Measurements from ENCODE around the gene MYL6B.
A peak's percentile ranks its signal among the peaks of the same experiment; 100 is the strongest.
"Not testable (repeated sequence)": the region's sequence is repeated elsewhere in the genome, so short reads cannot be mapped to it uniquely, and the experiment has no call there.

Gene MYL6B

DNA sequence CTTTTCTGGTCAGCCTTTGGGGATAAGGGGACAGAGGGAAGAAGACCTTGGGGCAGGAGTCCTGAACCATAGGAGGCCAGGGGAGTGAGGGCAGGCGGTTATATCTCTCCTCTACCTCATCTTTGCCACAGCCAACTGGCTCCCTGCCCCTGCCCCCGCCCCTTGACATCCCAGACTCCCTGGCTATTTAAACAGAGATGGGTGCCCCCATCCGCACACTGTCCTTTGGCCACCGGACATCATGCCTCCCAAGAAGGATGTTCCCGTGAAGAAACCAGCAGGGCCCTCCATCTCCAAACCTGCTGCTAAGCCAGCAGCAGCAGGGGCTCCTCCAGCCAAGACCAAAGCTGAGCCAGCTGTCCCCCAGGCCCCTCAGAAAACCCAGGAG, 1.3 kb downstream of the MYL6B start:
- no peak for DNase-seq (ENCODE audit: low spot score)

DNA sequence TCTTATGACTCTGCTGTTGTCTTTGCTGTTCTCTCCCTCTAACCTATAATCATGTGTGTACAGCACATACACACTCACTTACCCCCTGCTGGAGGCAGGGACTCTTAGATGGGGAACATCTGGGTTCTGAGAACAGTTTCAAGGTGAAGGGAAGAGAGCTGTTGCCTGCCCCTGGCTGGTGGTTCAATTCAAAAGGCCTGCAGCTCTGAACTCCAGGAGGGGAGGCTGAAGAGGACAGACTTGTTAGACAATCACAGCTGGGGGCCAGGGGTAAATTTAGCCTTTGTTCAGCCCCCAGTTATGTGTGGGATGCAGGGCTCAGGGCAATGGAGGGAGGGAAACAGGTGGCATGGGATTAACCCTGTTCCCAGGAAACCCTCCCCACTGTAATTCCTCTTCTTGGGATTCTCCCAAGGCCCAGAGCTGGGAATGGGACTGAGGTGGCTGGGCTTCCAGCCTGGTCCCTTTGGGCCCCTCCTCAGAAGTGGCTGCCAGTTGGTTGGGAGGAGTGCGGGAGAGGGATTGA, 1.9 kb downstream of the MYL6B start:
- DNase-seq (ENCODE audit: low spot score): no peak

DNA sequence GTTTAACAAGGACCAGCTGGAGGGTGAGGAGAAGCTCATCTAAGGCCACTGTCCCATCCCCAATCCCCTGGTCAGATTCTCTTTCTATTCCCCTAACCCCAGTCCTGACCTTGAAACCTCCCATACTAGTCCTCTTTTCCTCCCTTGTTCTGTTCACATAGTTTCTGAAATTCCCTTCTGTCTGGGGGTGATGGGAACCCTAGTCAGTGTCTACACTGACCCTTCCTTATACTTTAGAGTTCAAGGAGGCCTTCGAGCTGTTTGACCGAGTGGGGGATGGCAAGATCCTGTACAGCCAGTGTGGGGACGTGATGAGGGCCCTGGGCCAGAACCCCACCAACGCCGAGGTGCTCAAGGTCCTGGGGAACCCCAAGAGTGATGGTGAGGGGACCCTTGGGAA, 2.4 kb downstream of the MYL6B start:
- DNase-seq (ENCODE audit: low spot score): no peak

DNA sequence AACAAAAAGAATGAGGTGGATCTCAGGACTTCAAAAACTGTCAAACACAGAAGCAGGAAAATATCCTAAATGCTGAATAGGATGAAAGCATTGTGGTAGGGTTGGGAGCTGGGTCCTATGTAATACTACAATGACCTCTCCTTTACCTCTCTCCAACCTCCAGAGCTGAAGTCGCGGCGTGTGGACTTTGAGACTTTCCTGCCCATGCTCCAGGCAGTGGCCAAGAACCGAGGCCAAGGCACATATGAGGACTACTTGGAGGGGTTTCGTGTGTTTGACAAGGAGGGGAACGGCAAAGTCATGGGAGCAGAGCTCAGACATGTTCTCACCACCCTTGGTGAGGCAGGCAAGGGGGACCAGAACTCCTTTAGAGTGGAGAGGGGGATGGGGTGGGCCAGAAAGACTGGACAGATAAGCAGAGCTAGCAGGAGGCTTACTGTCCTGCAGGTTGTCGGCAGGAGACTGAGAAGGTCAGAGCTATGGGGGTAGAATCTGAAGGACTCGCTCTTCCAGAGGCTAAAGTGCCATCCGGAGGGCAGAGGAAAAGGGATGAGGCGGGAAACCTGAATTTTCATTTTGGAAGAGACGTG, 3.0 kb downstream of the MYL6B start:
- DNase-seq (ENCODE audit: low spot score): no peak

DNA sequence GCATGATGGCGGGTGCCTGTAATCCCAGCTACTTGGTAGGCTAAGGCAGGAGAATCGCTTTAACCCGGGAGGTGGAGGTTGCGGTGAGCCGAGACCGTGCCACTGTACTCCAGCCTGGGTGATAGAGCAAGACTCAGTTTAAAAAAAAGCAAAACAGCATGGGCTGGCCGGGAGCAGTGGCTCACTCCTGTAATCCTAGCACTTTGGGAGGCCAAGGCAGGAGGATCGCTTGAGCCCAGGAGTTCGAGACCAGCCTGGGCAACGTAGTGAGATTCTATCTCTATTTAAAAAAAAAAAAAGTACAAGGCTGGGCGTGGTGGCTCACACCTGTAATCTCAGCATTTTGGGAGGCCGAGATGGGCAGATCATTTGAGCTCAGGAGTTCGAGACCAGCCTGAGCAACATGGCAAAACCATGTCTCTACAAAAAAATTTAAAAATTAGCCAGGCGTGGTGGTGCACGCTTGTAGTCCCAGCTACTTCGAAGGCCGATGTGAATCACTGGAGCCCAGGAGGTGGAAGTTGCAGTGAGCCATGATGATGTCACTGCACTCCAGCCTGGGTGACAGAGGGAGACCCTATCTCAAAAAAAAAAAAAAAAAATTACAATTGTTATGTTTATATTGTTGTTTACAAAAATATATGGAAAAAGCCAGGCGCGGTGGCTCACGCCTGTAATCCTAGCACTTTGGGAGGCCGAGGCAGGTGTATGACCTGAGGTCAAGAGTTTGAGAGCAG, 4.2 kb downstream of the MYL6B start:
- not testable (repeated sequence) for DNase-seq (ENCODE audit: low spot score)

DNA sequence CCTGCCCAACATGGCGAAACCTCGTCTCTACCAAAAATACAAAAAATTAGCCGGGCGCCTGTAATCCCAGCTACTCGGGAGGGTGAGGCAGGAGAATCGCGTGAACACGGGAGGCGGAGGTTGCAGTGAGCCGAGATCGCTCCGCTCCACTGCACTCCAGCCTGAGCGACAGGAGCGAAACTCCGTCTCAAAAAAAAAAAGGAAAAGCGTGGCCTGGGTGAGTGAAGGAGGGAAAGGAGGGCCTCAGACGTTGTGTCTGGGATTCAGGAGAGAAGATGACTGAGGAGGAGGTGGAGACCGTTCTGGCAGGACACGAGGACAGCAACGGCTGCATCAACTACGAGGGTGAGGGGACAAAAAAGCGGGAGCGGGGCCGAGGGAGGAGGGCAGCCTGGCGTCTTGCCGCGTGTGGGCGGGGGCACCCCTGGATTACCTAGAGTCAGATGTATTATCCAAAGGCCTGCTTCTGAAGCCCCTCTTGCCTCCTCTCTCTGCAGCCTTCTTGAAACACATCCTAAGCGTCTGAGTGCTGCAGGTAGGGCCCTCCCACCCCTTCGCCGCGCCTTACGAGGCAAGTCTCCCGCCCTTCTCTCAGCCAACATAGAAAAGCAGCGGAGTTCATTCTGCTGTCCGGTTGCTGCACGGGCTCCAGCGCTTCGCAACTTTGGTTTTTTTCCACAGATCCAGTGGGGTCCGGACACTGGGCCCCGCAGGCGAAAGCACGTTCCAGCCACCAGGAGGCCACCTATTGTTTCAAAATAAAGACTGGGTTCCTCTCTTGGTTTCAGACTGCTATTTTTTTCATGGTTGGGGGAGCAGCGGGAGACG, 5.0 kb downstream of the MYL6B start:
- DNase-seq (ENCODE audit: low spot score): peak; percentile 85

DNA sequence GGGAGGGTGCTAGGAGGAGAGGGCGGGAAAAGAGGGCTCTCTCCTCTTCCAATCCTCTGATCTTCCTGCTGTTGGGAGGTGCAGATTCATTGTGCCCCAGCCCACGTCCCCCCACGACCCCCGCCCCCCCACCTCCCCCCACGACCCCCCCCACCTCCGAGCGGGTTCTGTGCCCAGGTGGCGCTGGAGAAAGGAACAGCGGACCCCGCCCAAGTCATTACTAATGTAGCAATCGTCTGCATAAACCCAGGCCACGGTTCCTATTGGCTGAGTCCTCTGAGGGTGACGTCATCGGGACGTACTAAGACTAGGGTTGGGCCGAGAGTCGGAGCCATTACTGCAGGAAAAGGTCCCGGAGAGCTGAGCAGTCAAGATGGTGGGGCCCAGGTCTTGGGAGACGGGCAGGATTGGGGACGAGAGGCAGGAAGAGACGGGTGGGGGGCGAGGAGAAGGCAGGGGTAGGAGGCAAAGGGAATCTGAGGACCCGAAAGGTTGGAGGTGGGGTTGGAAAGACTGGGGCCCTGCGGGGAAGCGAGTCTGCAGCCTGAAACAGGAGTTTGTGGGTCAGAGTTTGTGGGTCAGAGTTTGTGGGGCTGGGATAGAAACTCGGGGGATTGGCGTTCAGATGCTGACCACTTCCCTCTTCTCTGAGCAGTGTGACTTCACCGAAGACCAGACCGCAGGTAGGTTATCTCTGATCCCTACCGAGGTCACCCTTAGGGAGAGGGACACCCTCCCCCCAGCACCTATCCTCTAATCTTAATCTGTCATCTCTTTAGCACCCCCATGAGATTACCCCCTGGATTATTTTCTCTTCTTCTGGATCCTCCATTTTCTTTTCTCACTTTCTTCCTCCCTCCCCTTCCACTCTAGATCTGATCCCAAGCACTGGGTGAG, 5.9 kb downstream of the MYL6B start, which contains the start of gene MYL6:
MYL6 (plus strand) TSS at position 331 of the 897 bp plus-strand sequence; CDS start at position 374, 43 bp downstream.
- DNase-seq (ENCODE audit: low spot score): peak; percentile 95

DNA sequence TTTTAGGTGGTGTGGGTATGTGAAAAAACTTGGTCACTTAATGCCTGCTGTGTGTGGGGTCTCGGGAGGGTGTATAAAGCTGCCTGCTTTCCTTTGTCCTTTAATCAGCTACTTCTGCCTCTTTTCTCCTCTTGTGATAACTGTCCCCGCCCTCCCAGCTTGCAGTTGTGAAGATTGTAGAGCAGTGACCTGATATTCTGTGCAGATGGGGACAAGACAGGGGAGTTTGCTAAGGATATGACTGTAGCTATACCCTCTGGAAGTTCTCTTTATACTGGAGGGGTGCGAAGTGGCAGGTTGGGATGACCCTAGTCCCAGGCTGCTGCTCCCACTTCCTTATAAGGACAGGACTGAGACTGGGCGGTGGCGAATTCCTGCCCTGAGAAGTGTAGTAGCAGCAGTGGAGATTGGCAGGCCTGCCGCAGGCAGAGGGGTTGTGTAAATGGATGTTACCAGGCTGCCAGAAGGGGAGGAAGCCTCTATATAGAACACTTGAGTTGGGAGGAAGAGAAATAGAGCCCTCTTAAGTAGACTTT, 6.6 kb downstream of the MYL6B start:
- DNase-seq (ENCODE audit: low spot score): peak; percentile 22

DNA sequence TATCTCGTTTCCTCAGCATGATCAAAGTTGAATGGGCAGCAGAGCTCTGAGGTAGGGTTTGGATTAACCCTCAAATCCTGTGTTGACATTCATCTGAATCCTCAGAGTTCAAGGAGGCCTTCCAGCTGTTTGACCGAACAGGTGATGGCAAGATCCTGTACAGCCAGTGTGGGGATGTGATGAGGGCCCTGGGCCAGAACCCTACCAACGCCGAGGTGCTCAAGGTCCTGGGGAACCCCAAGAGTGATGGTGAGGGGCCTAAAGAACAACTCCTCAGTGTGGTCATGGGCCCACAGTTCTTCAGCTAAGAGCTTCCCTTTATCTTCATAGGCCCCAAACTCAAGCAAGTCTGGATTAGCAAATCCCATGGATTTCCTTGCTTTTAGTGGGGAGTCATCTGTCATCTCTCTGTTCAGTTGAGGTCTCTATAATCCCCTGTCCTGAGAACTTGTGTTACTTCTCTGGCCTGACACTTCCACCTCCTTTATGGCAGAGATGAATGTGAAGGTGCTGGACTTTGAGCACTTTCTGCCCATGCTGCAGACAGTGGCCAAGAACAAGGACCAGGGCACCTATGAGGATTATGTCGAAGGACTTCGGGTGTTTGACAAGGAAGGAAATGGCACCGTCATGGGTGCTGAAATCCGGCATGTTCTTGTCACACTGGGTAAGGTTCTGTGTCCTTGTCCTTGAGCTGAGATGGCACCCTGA, 7.2 kb downstream of the MYL6B start:
- no peak for DNase-seq (ENCODE audit: low spot score)

DNA sequence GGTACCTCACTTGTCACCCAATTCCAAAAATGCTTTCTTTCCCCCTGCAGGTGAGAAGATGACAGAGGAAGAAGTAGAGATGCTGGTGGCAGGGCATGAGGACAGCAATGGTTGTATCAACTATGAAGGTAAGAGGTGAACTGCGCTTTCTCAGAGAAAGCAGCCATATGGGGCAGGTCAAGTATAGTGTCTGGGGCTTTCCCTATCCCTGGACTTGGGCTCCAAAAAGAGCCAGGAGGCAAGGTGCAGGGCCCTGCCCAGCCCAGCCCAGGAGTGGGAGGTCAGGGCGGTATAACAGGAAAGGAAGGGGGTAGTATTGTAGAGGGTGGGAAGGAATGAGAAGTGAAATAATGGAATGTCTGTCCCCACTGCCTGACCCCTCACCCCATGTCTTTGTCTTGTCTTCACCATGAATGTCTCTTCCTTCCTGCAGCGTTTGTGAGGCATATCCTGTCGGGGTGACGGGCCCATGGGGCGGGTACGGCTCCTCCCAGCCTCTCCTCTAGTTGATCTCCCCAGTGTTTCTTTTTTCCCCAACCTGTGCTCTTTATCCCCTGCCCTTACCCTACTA, 7.9 kb downstream of the MYL6B start:
- no peak for DNase-seq (ENCODE audit: low spot score)

DNA sequence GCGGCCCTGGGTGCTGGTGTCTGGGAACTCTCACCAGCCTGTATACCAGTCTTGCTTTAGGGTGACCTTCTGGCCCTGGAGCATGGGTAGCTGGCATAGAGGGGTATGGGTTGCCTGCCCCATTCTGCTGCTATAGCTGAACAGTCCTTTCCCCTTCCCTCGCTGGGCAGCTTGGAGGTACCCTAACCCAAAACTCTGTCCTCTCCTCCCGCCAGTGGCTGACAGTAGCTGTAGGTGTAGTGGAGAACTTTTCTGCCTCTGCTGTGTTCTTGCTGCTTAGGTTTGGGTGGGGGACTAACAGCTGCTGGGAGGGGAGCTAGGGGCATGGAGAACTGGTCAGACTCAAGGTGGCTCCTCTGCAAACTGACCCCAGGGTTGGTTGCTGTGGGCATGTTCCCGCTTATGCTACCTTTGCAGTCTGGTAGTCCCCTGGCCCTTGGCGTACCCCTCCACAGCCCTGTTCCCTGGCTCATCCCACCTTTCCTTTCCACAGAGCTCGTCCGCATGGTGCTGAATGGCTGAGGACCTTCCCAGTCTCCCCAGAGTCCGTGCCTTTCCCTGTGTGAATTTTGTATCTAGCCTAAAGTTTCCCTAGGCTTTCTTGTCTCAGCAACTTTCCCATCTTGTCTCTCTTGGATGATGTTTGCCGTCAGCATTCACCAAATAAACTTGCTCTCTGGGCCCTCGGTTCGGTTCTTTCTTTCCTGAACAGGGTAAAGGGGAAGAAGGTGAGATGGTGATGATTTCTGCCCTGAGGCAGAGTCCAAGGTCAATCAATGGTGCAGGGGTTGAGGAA, 8.7 kb downstream of the MYL6B start:
- DNase-seq (ENCODE audit: low spot score): no peak

DNA sequence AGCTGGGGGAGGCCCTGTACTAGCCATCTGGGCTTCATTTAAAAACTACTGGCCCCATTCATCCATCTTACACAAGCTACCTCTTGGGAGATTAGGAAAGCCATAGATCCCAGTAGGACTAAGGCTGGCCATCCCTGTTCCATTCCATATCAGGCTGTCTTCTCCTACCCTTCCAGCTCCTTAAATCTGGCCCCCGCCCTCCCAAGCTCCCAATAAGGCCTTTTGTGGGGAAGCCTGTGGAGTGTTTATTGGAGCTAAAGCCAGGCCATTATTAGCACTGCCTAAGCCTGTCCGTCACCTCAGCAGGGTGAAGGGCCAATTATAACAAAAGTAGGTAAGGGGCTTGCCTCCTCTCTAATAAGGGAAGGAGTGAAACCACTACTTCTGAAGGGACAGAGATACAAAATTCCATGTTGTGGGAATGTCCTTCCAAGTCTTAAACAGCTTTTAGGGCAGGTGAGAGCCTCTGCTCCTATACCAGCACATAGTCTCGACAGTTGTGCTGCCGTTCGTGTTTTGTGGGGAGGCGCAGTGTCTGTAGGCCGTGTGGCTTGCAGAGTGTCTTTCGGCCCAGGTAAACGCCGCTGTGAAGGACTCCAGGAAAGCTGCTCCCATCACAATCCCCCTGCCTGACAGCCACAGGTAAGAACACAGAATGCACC, 9.4 kb downstream of the MYL6B start:
- no peak for DNase-seq (ENCODE audit: low spot score)

DNA sequence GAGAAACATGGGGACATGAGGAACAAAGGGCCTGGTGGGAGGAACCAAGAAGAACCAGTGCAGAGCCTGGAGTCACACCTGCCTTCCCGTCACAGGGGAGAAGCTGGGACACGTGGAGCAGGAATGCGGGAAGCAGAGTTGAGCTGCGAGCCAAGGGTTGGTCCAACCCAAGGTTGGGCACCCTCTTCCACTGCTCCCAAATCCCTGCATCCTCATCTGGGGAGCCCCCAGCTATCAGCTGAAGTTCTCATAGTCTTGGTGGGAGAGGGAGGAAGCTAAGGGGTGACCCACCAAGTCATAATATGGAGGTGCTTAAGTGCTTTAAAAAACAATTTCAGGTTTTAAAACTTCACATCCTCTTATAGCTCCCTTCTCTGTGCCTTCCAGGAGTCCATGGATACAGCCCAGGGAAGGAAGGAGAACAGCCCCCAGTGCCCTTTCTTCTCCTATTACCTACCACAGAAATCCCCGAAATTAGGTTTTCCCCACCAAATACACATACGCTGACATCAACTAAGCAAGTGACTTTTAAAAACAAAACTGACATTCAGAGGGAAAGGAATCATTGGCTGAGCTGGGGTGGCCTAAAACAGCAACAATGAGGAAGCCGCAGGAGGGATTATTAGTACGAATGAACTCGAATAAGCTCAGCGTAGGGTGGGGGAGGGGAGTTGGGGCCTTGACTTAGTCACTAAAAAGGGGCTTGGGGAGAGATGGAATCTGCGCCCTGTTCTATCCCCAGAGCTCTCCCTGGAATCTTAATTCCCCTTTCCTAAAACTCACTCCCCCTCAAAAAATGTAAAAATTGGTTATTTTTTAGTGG, 10.3 kb downstream of the MYL6B start:
- DNase-seq (ENCODE audit: low spot score): no peak

DNA sequence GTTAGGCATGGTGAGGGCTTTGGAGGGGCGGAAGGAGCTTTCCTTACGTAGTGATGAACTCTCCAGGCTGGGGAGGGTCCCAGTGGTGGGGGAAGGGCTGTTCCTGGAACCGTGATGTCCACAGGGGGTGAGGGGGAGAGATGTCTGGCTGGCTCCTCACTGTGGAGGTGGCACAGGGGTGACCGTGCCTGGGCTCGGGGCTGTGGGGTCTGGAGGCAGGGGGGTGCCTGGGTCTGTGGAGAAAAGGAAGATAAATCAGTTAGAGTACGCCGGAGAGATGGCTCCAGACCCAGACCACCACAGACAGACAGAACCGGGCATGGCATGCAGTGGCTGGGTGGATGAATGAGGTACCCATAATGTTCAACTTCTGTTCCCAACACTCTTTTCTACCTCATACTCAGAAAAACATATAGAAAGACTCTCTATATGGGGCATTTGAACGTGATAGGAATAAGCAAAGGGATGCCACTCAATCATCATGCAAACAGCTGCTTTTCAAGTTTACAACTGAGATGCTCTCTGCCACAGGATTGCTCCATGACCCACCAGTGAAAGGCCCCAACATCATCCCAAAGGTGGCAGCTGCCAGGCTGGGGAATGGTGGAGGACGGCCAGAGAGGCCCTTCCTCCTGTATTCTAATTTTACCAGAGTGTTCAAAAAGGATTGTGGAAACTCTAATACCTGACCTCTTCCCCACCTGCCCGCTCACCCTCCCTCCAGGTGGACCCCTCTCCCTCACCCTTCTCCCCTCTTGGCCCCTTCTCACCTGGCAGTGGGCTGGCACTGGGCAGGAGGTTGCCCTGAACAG, 11.4 kb downstream of the MYL6B start:
- DNase-seq (ENCODE audit: low spot score): no peak

DNA sequence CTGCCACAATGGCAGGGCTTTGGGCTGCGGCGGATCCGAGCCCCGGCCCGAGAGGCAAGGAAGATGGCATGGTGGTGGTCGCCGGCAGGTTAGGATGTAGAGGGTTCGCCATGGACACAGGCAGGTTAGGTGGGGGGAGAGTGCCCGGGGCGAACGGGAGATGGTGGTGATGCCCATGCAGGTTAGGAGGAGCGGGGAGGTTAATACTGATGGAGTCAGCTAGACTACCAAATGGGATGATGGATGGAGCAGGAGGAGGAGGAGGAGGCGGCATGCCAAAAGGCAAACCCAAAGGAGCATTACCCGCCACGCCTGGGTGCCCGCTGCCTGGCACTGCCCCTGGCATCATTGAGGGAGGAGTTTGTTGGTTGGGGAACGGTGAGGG, 11.9 kb downstream of the MYL6B start:
- no peak for DNase-seq (ENCODE audit: low spot score)

DNA sequence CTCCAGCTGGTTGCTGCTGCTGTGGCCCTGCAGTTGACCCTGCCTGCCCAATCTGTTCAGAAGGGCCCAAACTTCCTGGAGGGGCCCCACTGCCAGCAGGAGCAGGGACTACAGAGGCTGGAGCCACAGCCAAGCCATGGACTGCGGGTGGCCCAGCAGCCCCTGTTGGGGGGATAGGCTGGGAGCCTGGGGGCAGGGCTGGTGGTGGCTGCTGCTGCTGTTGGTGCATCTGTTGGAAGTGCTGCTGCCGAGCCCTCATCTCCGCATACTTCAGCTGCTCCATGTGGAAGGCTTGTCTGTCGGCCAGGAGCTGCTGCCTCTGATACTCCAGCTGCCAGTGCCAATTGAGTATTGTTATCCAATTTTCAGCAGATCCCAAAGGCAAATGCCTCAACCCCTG, 13.0 kb downstream of the MYL6B start:
- DNase-seq (ENCODE audit: low spot score): no peak

DNA sequence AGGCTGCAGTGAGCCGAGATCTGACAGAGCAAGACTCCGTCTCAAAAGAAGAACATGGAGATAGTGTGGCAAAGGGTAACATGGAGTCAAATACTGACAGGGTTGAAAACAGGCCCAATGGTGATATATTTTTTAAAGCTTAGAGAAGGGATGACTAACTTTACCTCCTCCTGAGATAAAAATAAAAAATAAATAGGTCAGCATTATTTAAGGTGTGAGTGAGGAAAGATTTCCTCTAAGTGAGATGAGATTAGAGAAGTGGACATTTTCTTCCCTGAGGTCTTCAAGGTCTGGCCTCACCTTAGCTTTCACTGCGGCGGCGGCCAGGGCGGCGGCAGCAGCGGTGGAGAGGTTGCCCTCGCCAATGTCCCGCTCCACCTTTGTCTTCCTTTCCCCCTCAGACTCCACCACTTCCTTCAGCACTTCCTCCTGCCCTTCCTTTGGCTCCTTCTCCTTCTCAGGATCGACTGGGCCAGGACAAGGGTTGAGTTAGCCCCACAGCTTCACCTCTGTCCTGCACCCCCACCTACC, 16.9 kb downstream of the MYL6B start:
- DNase-seq (ENCODE audit: low spot score): no peak

Measured in germinal center (tissue), 1 donor.